B cell (primary cell): ENCODE results near the gene UBE2J2. TPM values are rescaled to one million over a fixed set of nuclear protein-coding genes. Genes with fewer than 3 reads are reported as not detected.
"Not testable (repeated sequence)": the region's sequence is repeated elsewhere in the genome, so short reads cannot be mapped to it uniquely, and the experiment has no call there.

Source experiments
- ATAC-seq: fragments of 200-7000 bp; cut with Tn5 transposase; one replicate; pipeline ENCODE4 v1.10.0; 2021; ENCODE audit warnings: low read depth, mild to moderate bottlenecking, moderate number of reproducible peaks, moderate library complexity
- CTCF ChIA-PET: fragments of 350-600 bp; sonication (Branson Sonifier 250); formaldehyde crosslinking; loops from one replicate; lab custom pipeline; 2021; ENCODE audit warnings: antibody characterized with exemption, inconsistent platforms; lab: Charles Lee
- POLR2A ChIA-PET: fragments of 350-600 bp; sonication (Branson Sonifier 250); formaldehyde crosslinking; loops from one replicate; lab custom pipeline; 2021; ENCODE audit warnings: antibody characterized with exemption; lab: Charles Lee
- DNase-seq: peaks from one replicate; pipeline ENCODE4 v3.0.0; 2013
- H2AFZ ChIP-seq: 2 replicates; pipeline ENCODE4 v1.6.1; 2012; ENCODE audit warnings: mild to moderate bottlenecking, low read depth, low read length; ENCODE audit not compliant: insufficient read depth, poor library complexity, severe bottlenecking
- H3K27ac ChIP-seq, 2 donors: 1 replicate in 1 of 2; 2 replicates in 1 of 2; pipeline ENCODE4 v1.5.1; 2012 to 2013; ENCODE audit warnings: low read length in 2 of 2, mild to moderate bottlenecking in 2 of 2, moderate library complexity in 1 of 2
- H3K27me3 ChIP-seq, 4 experiments: fragments of 200-600 bp in 1 of 4; sonication (generic) in 1 of 4; replicated peaks in 1 of 4; 1 replicate in 2 of 4; 2 replicates in 2 of 4; pipeline versions ENCODE4 v1.6.1 to v1.7.0; 2013 to 2016; ENCODE audit warnings: low read length in 3 of 4, mild to moderate bottlenecking in 2 of 4, mixed read lengths in 1 of 4, moderate library complexity in 1 of 4; ENCODE audit not compliant: insufficient read depth in 4 of 4, control insufficient read depth in 3 of 4; ENCODE audit errors: control extremely low read depth in 1 of 4
- H3K36me3 ChIP-seq, 2 experiments: replicated peaks in 1 of 2; 1 replicate in 1 of 2; 2 replicates in 1 of 2; pipeline versions ENCODE4 v1.6.1 to v1.7.1; 2013; ENCODE audit warnings: low read length in 1 of 2; ENCODE audit not compliant: insufficient read depth in 2 of 2, control insufficient read depth in 1 of 2; ENCODE audit errors: control extremely low read depth in 1 of 2, extremely low read depth in 1 of 2
- H3K4me1 ChIP-seq, 2 donors: fragments of 200-600 bp in 1 of 2; sonication (generic) in 1 of 2; 1 replicate in 1 of 2; 2 replicates in 1 of 2; pipeline versions ENCODE4 v1.5.1 to v1.6.1; 2013 to 2017; ENCODE audit warnings: low read length in 2 of 2; ENCODE audit not compliant: control insufficient read depth in 2 of 2, insufficient read depth in 2 of 2
- H3K4me2 ChIP-seq: replicated peaks from 2 replicates; pipeline ENCODE3; 2012; ENCODE audit warnings: mild to moderate bottlenecking, low read depth, low read length; ENCODE audit not compliant: poor library complexity, severe bottlenecking
- H3K4me3 ChIP-seq, 5 experiments: fragments of 200-600 bp in 1 of 5; sonication (generic) in 1 of 5; 1 replicate in 3 of 5; 2 replicates in 2 of 5; pipeline versions ENCODE4 v1.5.1 to v1.7.0; 2011 to 2016; ENCODE audit warnings: low read length in 4 of 5, mild to moderate bottlenecking in 4 of 5, low read depth in 2 of 5, control low read depth in 1 of 5, moderate library complexity in 1 of 5; ENCODE audit not compliant: insufficient read depth in 1 of 5; ENCODE audit errors: control extremely low read depth in 1 of 5, extremely low read depth in 1 of 5
- H3K79me2 ChIP-seq: fragments of 200-600 bp; sonication (generic); one replicate; pipeline ENCODE4 v1.6.0; 2016; ENCODE audit warnings: low read length; ENCODE audit not compliant: control insufficient read depth, insufficient read depth
- H3K9ac ChIP-seq: fragments of 200-600 bp; sonication (generic); 2 replicates; pipeline ENCODE4 v1.6.1; 2017; ENCODE audit warnings: mild to moderate bottlenecking, low read length, moderate library complexity
- H3K9me3 ChIP-seq, 3 donors: one replicate each; pipeline versions ENCODE4 v1.6.1 to v1.7.1; 2013; ENCODE audit warnings: low read length in 2 of 3; ENCODE audit not compliant: control insufficient read depth in 2 of 3, insufficient read depth in 1 of 3; ENCODE audit errors: control extremely low read depth in 1 of 3
- H4K20me1 ChIP-seq: 2 replicates; pipeline ENCODE4 v1.6.0; 2012; ENCODE audit warnings: mild to moderate bottlenecking, low read length; ENCODE audit not compliant: insufficient read depth, control insufficient read depth, poor library complexity, severe bottlenecking
- H3K27ac Mint-ChIP-seq: one replicate; pipeline ENCODE4 v1.8.0; 2021; ENCODE audit warnings: mixed read lengths
- H3K27me3 Mint-ChIP-seq: one replicate; pipeline ENCODE4 v1.8.0; 2021; ENCODE audit warnings: mixed read lengths
- H3K4me1 Mint-ChIP-seq: one replicate; pipeline ENCODE4 v1.8.0; 2021; ENCODE audit warnings: mixed read lengths
- H3K4me3 Mint-ChIP-seq: one replicate; pipeline ENCODE4 v1.8.0; 2021; ENCODE audit warnings: mixed read lengths
- H3K9me3 Mint-ChIP-seq: one replicate; pipeline ENCODE4 v1.8.0; 2022; ENCODE audit warnings: mixed read lengths; ENCODE audit not compliant: insufficient read depth
- CTCF ChIP-seq: fragments of 200-600 bp; IDR thresholded peaks from one replicate; pipeline ENCODE4 v1.8.0; 2022; ENCODE audit warnings: antibody characterized with exemption, mild to moderate bottlenecking
- EZH2 ChIP-seq: IDR thresholded peaks from 2 replicates; pipeline ENCODE4 v1.6.1; 2012; ENCODE audit warnings: borderline replicate concordance, low read depth, mild to moderate bottlenecking, moderate library complexity, low read length; ENCODE audit not compliant: insufficient read depth, poor library complexity, severe bottlenecking
- WGBS: methylation state at CpG from one replicate; pipeline ENCODE4 v1.1.5; 2013; ENCODE audit warnings: missing lambda C conversion rate; ENCODE audit not compliant: insufficient coverage; 5-methylcytosine and 5-hydroxymethylcytosine counted together
- intact Hi-C: fragments of 100-400 bp; cut with micrococcal nuclease; formaldehyde crosslinking; loops from one replicate; pipeline ENCODE4 v1.10.0; 2022
- polyA plus RNA-seq: library from polyadenylated mRNA; depleted of rRNA; stranded (reverse); fragments of >200 nt; gene quantifications from 2 replicates; pipeline ENCODE4 v1.2.3, GENCODE V29; 2012
- total RNA-seq, 2 donors: library from RNA; stranded (reverse); fragments of 120-200 nt in 1 of 2; gene quantifications; 1 replicate in 1 of 2; 2 replicates in 1 of 2; pipeline versions ENCODE4 v1.2.3 to v1.2.4, GENCODE V29; 2013 to 2022

Gene UBE2J2
- total and polyA plus RNA-seq, 2 donors (not counting 1 experiment from before 2014, with no cell fraction given) = 40.1 to 115 TPM

GRCh38 chr1:1253314-1253713, 20.3 kb downstream of the UBE2J2 start:
- Histone ChIP-seq H3K27ac (no peak overlapping the region), H3K9me3 (no peaks in the 10 kb centered on the region), H3K4me2 (no peak overlapping the region), H4K20me1 (peaks cover 8% of the 10 kb centered on the region), H3K79me2 (peaks cover under 1% of the 10 kb centered on the region), H2AFZ (no peak overlapping the region), H3K4me3 (no peak overlapping the region), H3K36me3 (peaks cover 0 to 33% of the 10 kb centered on the region in 2 experiments), H3K27me3 (no peaks in the 10 kb centered on the region), H3K4me1 (peaks cover 14 to 19% of the 10 kb centered on the region in 2 donors), H3K9ac (no peak overlapping the region)
- intact Hi-C loops = no loop called here
- Mint-ChIP-seq H3K4me3 (no peak overlapping the region), H3K4me1 (peaks cover 16% of the 10 kb centered on the region), H3K9me3 (no peaks in the 10 kb centered on the region), H3K27me3 (no peaks in the 10 kb centered on the region), H3K27ac (no peak overlapping the region)
- DNase-seq (no peak), ATAC-seq (no peak)
- 97% methylated on average over 11 of the region's 12 CpGs for WGBS
- ChIA-PET POLR2A (no interaction called here), CTCF (interaction anchor here (4.6 kb wide), 1 partner anchor 132 kb away, joined by 151 read pairs; no protein-coding TSS in a partner anchor)
- TF ChIP-seq EZH2 = no peak

- Mint-ChIP-seq H3K4me3 (peak overlapping the region; percentile 63), H3K27ac (peak overlapping the region; percentile 88), H3K27me3 (no peaks in the 10 kb centered on the region), H3K4me1 (peaks cover 16% of the 10 kb centered on the region), H3K9me3 (no peaks in the 10 kb centered on the region)
- H3K79me2 ChIP-seq = peaks cover 3% of the 10 kb centered on the region
- no peak overlapping the region for H3K4me3 ChIP-seq
- ATAC-seq = peak; percentile 71
- DNase-seq = peak; percentile 85
- no peak overlapping the region for H2AFZ ChIP-seq
- POLR2A ChIA-PET = interaction anchor here (0.6 to 2.2 kb wide), 6 partner anchors 10 to 212 kb away, joined by 4 to 17 read pairs (median 4); no protein-coding TSS in a partner anchor
- H3K36me3 ChIP-seq = peaks cover 0 to 21% of the 10 kb centered on the region in 2 experiments
- intact Hi-C loops = loop anchor here (1.0 kb wide), 2 partner anchors 115 to 129 kb away; no protein-coding TSS in a partner anchor
- H3K4me1 ChIP-seq = peaks cover 27 to 30% of the 10 kb centered on the region in 2 donors
- H3K4me2 ChIP-seq = peak overlapping the region; percentile 65
- CTCF ChIA-PET = interaction anchor here (0.6 to 4.6 kb wide), 19 partner anchors 9 to 266 kb away, joined by 3 to 151 read pairs (median 5); partner anchors contain the start of genes B3GALT6 and SDF4
- peaks cover 0 to 16% (median 8%) of the 10 kb centered on the region in 4 experiments for H3K27me3 ChIP-seq
- no peak for TF ChIP-seq EZH2
- no peak for TF ChIP-seq CTCF
- H3K9me3 ChIP-seq = peaks cover 0 to 5% (median 0%) of the 10 kb centered on the region in 3 donors
- H4K20me1 ChIP-seq = peaks cover 11% of the 10 kb centered on the region
- peak overlapping the region; percentile 24 for H3K9ac ChIP-seq
- 60% methylated on average over 16 of the region's 16 CpGs for WGBS
- peak overlapping the region; percentile 11 to 84 for H3K27ac ChIP-seq
Observed at GRCh38 chr1:1250786-1251284, 22.8 kb downstream of the UBE2J2 start.

- H3K4me3 Mint-ChIP-seq, H3K27ac ChIP-seq, intact Hi-C loops, DNase-seq, H3K9me3 ChIP-seq, H3K36me3 ChIP-seq, H2AFZ ChIP-seq, H3K9me3 Mint-ChIP-seq, H3K4me2 ChIP-seq, H3K79me2 ChIP-seq, H3K9ac ChIP-seq, H3K4me3 ChIP-seq, ATAC-seq, H3K27me3 Mint-ChIP-seq, H3K27ac Mint-ChIP-seq: not testable (repeated sequence)
- ChIA-PET CTCF (interaction anchor here (1.5 kb wide), 1 partner anchor 126 kb away, joined by 5 read pairs; no protein-coding TSS in a partner anchor), POLR2A (interaction anchor here (0.8 kb wide), 1 partner anchor 37 kb away, joined by 3 read pairs; no protein-coding TSS in a partner anchor)
- WGBS = 98% methylated on average over 6 of the region's 21 CpGs
- Histone ChIP-seq H4K20me1 (peaks cover 11% of the 10 kb centered on the region), H3K27me3 (peaks cover 0 to 27% (median 11%) of the 10 kb centered on the region in 4 experiments), H3K4me1 (peaks cover 28 to 30% of the 10 kb centered on the region in 2 donors)
- H3K4me1 Mint-ChIP-seq = peaks cover 16% of the 10 kb centered on the region
Observed at GRCh38 chr1:1248009-1248913, 25.4 kb downstream of the UBE2J2 start.
